Endodermal cell (in vitro differentiated cells): Measurements from ENCODE around the gene PRG3. TPM values are rescaled to one million over a fixed set of nuclear protein-coding genes. Genes with fewer than 3 reads are reported as not detected.
A peak's percentile ranks its signal among the peaks of the same experiment; 100 is the strongest.

ENCODE experiments used
- DNase-seq: peaks from one replicate; pipeline ENCODE4 v3.0.0-alpha.2; 2017
- H3K27ac ChIP-seq: 2 replicates; pipeline ENCODE4 v1.5.1; 2013; ENCODE audit warnings: mild to moderate bottlenecking, low read depth, low read length, moderate library complexity
- H3K27me3 ChIP-seq: 2 replicates; pipeline ENCODE4 v1.6.1; 2013; ENCODE audit warnings: mild to moderate bottlenecking, low read length, moderate library complexity; ENCODE audit not compliant: insufficient read depth, control insufficient read depth, poor library complexity, severe bottlenecking
- H3K36me3 ChIP-seq: 2 replicates; pipeline ENCODE4 v1.7.0; 2013; ENCODE audit warnings: mild to moderate bottlenecking, low read length, moderate library complexity; ENCODE audit not compliant: control insufficient read depth, insufficient read depth
- H3K4me1 ChIP-seq: one replicate; pipeline ENCODE4 v1.7.0; 2013; ENCODE audit warnings: low read length; ENCODE audit not compliant: control insufficient read depth, insufficient read depth
- H3K4me3 ChIP-seq: 2 replicates; pipeline ENCODE4 v1.5.1; 2013; ENCODE audit warnings: mild to moderate bottlenecking, low read length, moderate library complexity
- H3K9ac ChIP-seq: 2 replicates; pipeline ENCODE4 v1.6.1; 2013; ENCODE audit warnings: mild to moderate bottlenecking, low read length, moderate library complexity; ENCODE audit not compliant: poor library complexity, severe bottlenecking; ENCODE audit errors: extremely low read depth
- H3K9me3 ChIP-seq: 2 replicates; pipeline ENCODE4 v1.6.1; 2013; ENCODE audit warnings: mild to moderate bottlenecking, low read length, moderate library complexity; ENCODE audit not compliant: control insufficient read depth
- H3K27ac Mint-ChIP-seq: 2 replicates; pipeline ENCODE4 v1.8.0; 2020; ENCODE audit warnings: mixed read lengths
- H3K27me3 Mint-ChIP-seq: 2 replicates; pipeline ENCODE4 v1.8.0; 2021; ENCODE audit warnings: mild to moderate bottlenecking, mixed read lengths; ENCODE audit not compliant: insufficient read depth
- H3K36me3 Mint-ChIP-seq: 2 replicates; pipeline ENCODE4 v1.8.0; 2020; ENCODE audit warnings: low read depth, mixed read lengths
- H3K4me1 Mint-ChIP-seq: 2 replicates; pipeline ENCODE4 v1.8.0; 2020; ENCODE audit warnings: mixed read lengths
- H3K4me3 Mint-ChIP-seq: 2 replicates; pipeline ENCODE4 v1.8.0; 2020; ENCODE audit warnings: mild to moderate bottlenecking, moderate library complexity, mixed read lengths
- H3K9me3 Mint-ChIP-seq: 2 replicates; pipeline ENCODE4 v1.8.0; 2020; ENCODE audit warnings: mild to moderate bottlenecking, mixed read lengths
- WGBS, 2 experiments: methylation state at CpG; one replicate each; pipeline versions ENCODE4 v1.1.5 to v1.1.7; 2013; ENCODE audit warnings: missing lambda C conversion rate in 2 of 2, mixed read lengths in 1 of 2; ENCODE audit not compliant: insufficient coverage in 1 of 2, insufficient read length in 1 of 2; 5-methylcytosine and 5-hydroxymethylcytosine counted together
- total RNA-seq, 2 donors: library from RNA; stranded (reverse); fragmentation: NEBNext Ultra II Directional in 1 of 2; extraction: Animal tissue kit (Norgen Biotek cat#: 25700) in 1 of 2; gene quantifications; 2 replicates in 1 of 2; 3 replicates in 1 of 2; pipeline ENCODE4 v1.2.1, GENCODE V29; 2021
- TF ChIP-seq, protein P1 (sequence below): fragments of 200-600 bp; sonication (generic); conservative IDR thresholded peaks from 2 replicates; pipeline ENCODE4 v1.5.0; 2021; ENCODE audit warnings: antibody characterized with exemption, mild to moderate bottlenecking

The PRG3 gene
- total RNA-seq, 2 donors from 2014 or later, result not detected

DNA sequence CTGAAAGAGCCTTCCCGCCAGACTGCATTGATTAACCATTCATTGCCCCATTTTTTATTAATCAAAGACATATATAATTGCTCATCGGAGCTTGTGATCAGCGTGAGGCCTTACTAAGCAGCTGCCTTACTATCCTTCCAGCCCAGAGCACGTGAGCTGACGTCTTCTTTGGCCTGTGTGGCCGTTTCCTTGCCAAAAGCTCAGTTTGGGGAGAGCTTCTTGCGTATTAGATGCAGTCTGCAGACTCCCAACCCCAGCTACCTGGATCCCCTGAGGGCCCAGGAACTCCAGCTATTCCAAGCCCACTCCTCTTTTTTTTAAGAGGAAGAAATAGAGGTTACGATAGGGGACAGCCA, 46.8 kb upstream of the PRG3 start:
- H3K4me1 Mint-ChIP-seq, result peaks cover 19% of the 10 kb centered on the region
- Histone ChIP-seq H3K9me3 (no peaks in the 10 kb centered on the region), H3K27ac (no peak overlapping the region), H3K4me3 (no peak overlapping the region), H3K27me3 (peaks cover 38% of the 10 kb centered on the region), H3K4me1 (peaks cover 4% of the 10 kb centered on the region), H3K36me3 (no peaks in the 10 kb centered on the region), H3K9ac (no peak overlapping the region)
- H3K9me3 Mint-ChIP-seq, result no peaks in the 10 kb centered on the region
- WGBS, 2 experiments, result 95 to 96% methylated on average over 6 to 7 of the region's 8 CpGs
- DNase-seq, result no peak
- TF ChIP-seq, protein P1, sequence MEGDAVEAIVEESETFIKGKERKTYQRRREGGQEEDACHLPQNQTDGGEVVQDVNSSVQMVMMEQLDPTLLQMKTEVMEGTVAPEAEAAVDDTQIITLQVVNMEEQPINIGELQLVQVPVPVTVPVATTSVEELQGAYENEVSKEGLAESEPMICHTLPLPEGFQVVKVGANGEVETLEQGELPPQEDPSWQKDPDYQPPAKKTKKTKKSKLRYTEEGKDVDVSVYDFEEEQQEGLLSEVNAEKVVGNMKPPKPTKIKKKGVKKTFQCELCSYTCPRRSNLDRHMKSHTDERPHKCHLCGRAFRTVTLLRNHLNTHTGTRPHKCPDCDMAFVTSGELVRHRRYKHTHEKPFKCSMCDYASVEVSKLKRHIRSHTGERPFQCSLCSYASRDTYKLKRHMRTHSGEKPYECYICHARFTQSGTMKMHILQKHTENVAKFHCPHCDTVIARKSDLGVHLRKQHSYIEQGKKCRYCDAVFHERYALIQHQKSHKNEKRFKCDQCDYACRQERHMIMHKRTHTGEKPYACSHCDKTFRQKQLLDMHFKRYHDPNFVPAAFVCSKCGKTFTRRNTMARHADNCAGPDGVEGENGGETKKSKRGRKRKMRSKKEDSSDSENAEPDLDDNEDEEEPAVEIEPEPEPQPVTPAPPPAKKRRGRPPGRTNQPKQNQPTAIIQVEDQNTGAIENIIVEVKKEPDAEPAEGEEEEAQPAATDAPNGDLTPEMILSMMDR, result no peak
- no peak overlapping the region for H3K27ac Mint-ChIP-seq
- H3K36me3 Mint-ChIP-seq, result peaks cover 3% of the 10 kb centered on the region
- peak overlapping the region; percentile 61 for H3K4me3 Mint-ChIP-seq
- peaks cover 45% of the 10 kb centered on the region for H3K27me3 Mint-ChIP-seq

GRCh38 chr11:57426929-57427726, 46.2 kb upstream of the PRG3 start, which contains the start of gene SLC43A3:
Gene SLC43A3, minus strand, starts transcription at chr11:57427121. Its CDS starts 949 bp downstream, at chr11:57426172.
- no peaks in the 10 kb centered on the region for H3K9me3 ChIP-seq
- TF ChIP-seq, protein P1, result peak; percentile 24

DNA sequence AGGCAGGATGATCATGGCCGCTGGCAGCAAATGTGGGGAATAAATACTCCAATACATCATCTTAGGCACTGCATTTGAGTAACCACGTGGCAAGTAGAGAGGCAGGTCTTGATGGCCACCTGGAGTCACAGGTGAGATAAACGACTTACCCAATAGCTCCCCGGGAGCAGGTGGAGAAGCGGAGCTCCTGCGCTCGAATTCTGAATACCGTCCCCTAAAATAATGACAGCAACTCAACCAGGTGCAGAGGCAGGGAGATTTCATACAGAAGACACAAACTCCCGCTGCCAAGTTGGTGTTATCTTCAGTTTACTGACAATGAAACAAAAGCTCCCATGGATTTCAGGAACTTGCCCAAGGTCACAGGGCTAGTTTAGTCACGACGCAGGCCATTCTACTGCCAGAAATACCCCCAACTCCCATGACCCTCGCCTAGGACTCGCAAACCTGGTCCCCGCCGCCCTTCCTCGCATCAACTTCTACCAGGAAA, 45.5 kb upstream of the PRG3 start:
- no peak overlapping the region for H3K27ac ChIP-seq
- H3K9me3 Mint-ChIP-seq, result no peaks in the 10 kb centered on the region
- TF ChIP-seq, protein P1, result no peak
- WGBS, 2 experiments, result 22 to 39% methylated on average over 6 to 16 of the region's 16 CpGs
- peaks cover 19% of the 10 kb centered on the region for H3K4me1 Mint-ChIP-seq
- H3K27me3 Mint-ChIP-seq, result peaks cover 41% of the 10 kb centered on the region
- H3K4me1 ChIP-seq, result peaks cover 4% of the 10 kb centered on the region
- H3K9me3 ChIP-seq, result no peaks in the 10 kb centered on the region
- H3K36me3 ChIP-seq, result no peaks in the 10 kb centered on the region
- peak overlapping the region; percentile 73 for H3K4me3 ChIP-seq
- H3K4me3 Mint-ChIP-seq, result peak overlapping the region; percentile 61
- H3K27me3 ChIP-seq, result peaks cover 38% of the 10 kb centered on the region
- H3K27ac Mint-ChIP-seq, result peak overlapping the region; percentile 4
- H3K9ac ChIP-seq, result no peak overlapping the region
- peaks cover 3% of the 10 kb centered on the region for H3K36me3 Mint-ChIP-seq
- peak; percentile 54 for DNase-seq

More at GRCh38 chr11:57426929-57427726, 46.2 kb upstream of the PRG3 start, which contains the start of gene SLC43A3:
- peaks cover 4% of the 10 kb centered on the region for H3K4me1 ChIP-seq
- H3K36me3 ChIP-seq, result no peaks in the 10 kb centered on the region
- 13 to 39% methylated on average over 12 to 39 of the region's 39 CpGs for WGBS, 2 experiments
- H3K36me3 Mint-ChIP-seq, result peaks cover 3% of the 10 kb centered on the region
- H3K9ac ChIP-seq, result no peak within 1 kb of the TSS
- DNase-seq, result peak; percentile 89
- no peak within 1 kb of the TSS for H3K27ac ChIP-seq
- H3K4me3 ChIP-seq, result peak within 1 kb of the TSS; percentile 73
- H3K27ac Mint-ChIP-seq, result peak within 1 kb of the TSS; percentile 4
- peaks cover 38% of the 10 kb centered on the region for H3K27me3 ChIP-seq
- H3K4me3 Mint-ChIP-seq, result peak within 1 kb of the TSS; percentile 61
- peaks cover 19% of the 10 kb centered on the region for H3K4me1 Mint-ChIP-seq
- H3K27me3 Mint-ChIP-seq, result peaks cover 45% of the 10 kb centered on the region
- no peaks in the 10 kb centered on the region for H3K9me3 Mint-ChIP-seq
